Right lobe of liver (tissue), 6 donors: ENCODE data around the gene SPATA9. TPM values are rescaled to one million over a fixed set of nuclear protein-coding genes. Genes with fewer than 3 reads are reported as not detected.
A peak's percentile ranks its signal among the peaks of the same experiment; 100 is the strongest.

ENCODE experiments used
- ATAC-seq, 4 donors: fragments of 200-7000 bp; cut with Tn5 transposase; one replicate each; pipeline ENCODE4 v1.9.1; 2020; ENCODE audit warnings: mild to moderate bottlenecking in 4 of 4, moderate library complexity in 4 of 4
- DNase-seq, 3 donors: peaks; one replicate each; pipeline ENCODE4 v3.0.0-alpha.2; 2020
- H3K27ac ChIP-seq, 3 donors: fragments of 200-600 bp; one replicate each; pipeline ENCODE4 v1.8.0; 2022
- H3K27me3 ChIP-seq, 2 donors: fragments of 200-600 bp; one replicate each; pipeline ENCODE4 v1.8.0; 2022
- H3K36me3 ChIP-seq, 4 donors: fragments of 200-600 bp; sonication (generic) in 1 of 4; one replicate each; pipeline versions ENCODE4 v1.5.1 to v1.8.0; 2017 to 2022; ENCODE audit warnings: control low read depth in 1 of 4
- H3K4me1 ChIP-seq, 4 donors: fragments of 200-600 bp; sonication (generic) in 1 of 4; one replicate each; pipeline versions ENCODE4 v1.5.1 to v1.8.0; 2017 to 2022; ENCODE audit warnings: control low read depth in 1 of 4
- H3K4me3 ChIP-seq, 3 donors: fragments of 200-600 bp; one replicate each; pipeline ENCODE4 v1.8.0; 2022
- H3K9me3 ChIP-seq, 4 donors: fragments of 200-600 bp; sonication (generic) in 1 of 4; one replicate each; pipeline versions ENCODE4 v1.5.1 to v1.8.0; 2017 to 2022; ENCODE audit warnings: control low read depth in 1 of 4
- CTCF ChIP-seq, 4 donors: fragments of 200-600 bp in 3 of 4; fragments of 450-650 bp in 1 of 4; IDR thresholded peaks; one replicate each; pipeline versions ENCODE4 v1.5.1 to v1.8.0; 2016 to 2022; ENCODE audit warnings: antibody characterized with exemption in 4 of 4, mild to moderate bottlenecking in 2 of 4
- POLR2A ChIP-seq: fragments of 450-650 bp; IDR thresholded peaks from one replicate; pipeline ENCODE4 v1.6.1; 2017; ENCODE audit warnings: antibody characterized with exemption, mild to moderate bottlenecking
- WGBS: methylation state at CpG from one replicate; pipeline ENCODE4 v1.1.6; 2018; ENCODE audit warnings: low coverage, low lambda C conversion rate; ENCODE audit not compliant: insufficient coverage; ENCODE audit errors: missing lambda C conversion rate; 5-methylcytosine and 5-hydroxymethylcytosine counted together
- intact Hi-C, 2 donors: fragments of 100-400 bp; cut with DNase I; formaldehyde crosslinking; loops; one replicate each; pipeline versions ENCODE4 v1.11.2 to v1.14.1; 2022
- long read RNA-seq: library from polyadenylated mRNA; unstranded; transcript quantifications from one replicate; pipeline ENCODE4 v2.0.0, GENCODE V29; 2019
- total RNA-seq, 6 experiments: library from RNA; depleted of rRNA in 2 of 6; stranded (reverse); fragments of >200 nt in 2 of 6; fragmentation: NEBNext Ultra II Directional in 3 of 6; extraction: Animal tissue kit (Norgen Biotek cat#: 25700) in 3 of 6; gene quantifications; one replicate each; pipeline versions ENCODE4 v1.1.0 to v1.2.4, GENCODE V29; 2016 to 2023
- donor health status: DM: no; HTN: yes; CAD: no.
- donor health status: DM: no; HTN: no; CAD: no.
- donor health status: DM: no; HTN: no; CAD: no.
- donor health status: DM: no; HTN: yes; CAD: no.
- donor health status: DM: no; HTN: yes; CAD: no.

Gene SPATA9
- total RNA-seq: under 1 TPM in 4 of 6 experiments, not detected in 2; 0.35 to 0.55 (median 0.38) TPM
- long read RNA-seq: 0 reads

GRCh38 chr5:95682891-95683290 is at the start of gene SPATA9:
Gene SPATA9, minus strand, starts transcription at chr5:95682991. Its CDS starts 137 bp downstream, at chr5:95682854.
- Histone ChIP-seq H3K27ac (no peak within 1 kb of the TSS), H3K4me3 (no peak within 1 kb of the TSS), H3K36me3 (no peaks in the 10 kb centered on the region), H3K9me3 (no peaks in the 10 kb centered on the region), H3K4me1 (no peaks in the 10 kb centered on the region), H3K27me3 (no peaks in the 10 kb centered on the region)
- intact Hi-C loops: no loop called here
- DNase-seq: no peak
- 86% methylated on average over 1 of the region's 1 CpG for WGBS
- ATAC-seq: no peak
- TF ChIP-seq CTCF (IDR thresholded peaks at IDR 0.05) (no peak), POLR2A (no peak)

GRCh38 chr5:95731571-95732554 is 49.1 kb upstream of the SPATA9 start:
- DNase-seq: peak; percentile 60 to 77 (median 68)
- Histone ChIP-seq H3K9me3 (no peaks in the 10 kb centered on the region), H3K27ac (peak overlapping the region; percentile 91 to 96 (median 93)), H3K4me3 (peak overlapping the region; percentile 61 to 73 (median 73)), H3K36me3 (no peaks in the 10 kb centered on the region), H3K27me3 (no peaks in the 10 kb centered on the region), H3K4me1 (peaks cover 0 to 40% (median 18%) of the 10 kb centered on the region in 4 donors)
- intact Hi-C loops: no loop called here
- ATAC-seq: peak; percentile 36 to 65 (median 48)
- 3% methylated on average over 25 of the region's 64 CpGs for WGBS
- TF ChIP-seq CTCF (IDR thresholded peaks at IDR 0.05): no peak
- no peak for TF ChIP-seq POLR2A

- H3K27ac ChIP-seq: peak within 1 kb of the TSS; percentile 91 to 96 (median 93)
- no peaks in the 10 kb centered on the region for H3K9me3 ChIP-seq
- peaks cover 0 to 31% (median 13%) of the 10 kb centered on the region in 4 donors for H3K4me1 ChIP-seq
- ATAC-seq (peak; percentile 58 to 79 (median 72)), DNase-seq (peak; percentile 86 to 93 (median 90))
- 1% methylated on average over 19 of the region's 78 CpGs for WGBS
- no peak for TF ChIP-seq CTCF (IDR thresholded peaks at IDR 0.05)
- TF ChIP-seq POLR2A: peak; percentile 79
- H3K36me3 ChIP-seq: no peaks in the 10 kb centered on the region
- intact Hi-C loops: no loop called here
- no peaks in the 10 kb centered on the region for H3K27me3 ChIP-seq
- peak within 1 kb of the TSS; percentile 61 to 73 (median 73) for H3K4me3 ChIP-seq
Measured at GRCh38 chr5:95730730-95731570, 48.2 kb upstream of the SPATA9 start, which contains the start of gene RHOBTB3. Gene RHOBTB3, plus strand, starts transcription at chr5:95731336. Its CDS starts 347 bp downstream, at chr5:95731683.

GRCh38 chr5:95730011-95730700 is 47.4 kb upstream of the SPATA9 start:
- ATAC-seq (no peak), DNase-seq (no peak)
- no peaks in the 10 kb centered on the region for H3K27me3 ChIP-seq
- H3K36me3 ChIP-seq: no peaks in the 10 kb centered on the region
- H3K4me1 ChIP-seq: peaks cover 0 to 23% (median 11%) of the 10 kb centered on the region in 4 donors
- H3K27ac ChIP-seq: peak overlapping the region; percentile 91 to 96 (median 93)
- H3K4me3 ChIP-seq: peak overlapping the region; percentile 61 to 73 (median 73)
- no peak for TF ChIP-seq POLR2A
- TF ChIP-seq CTCF (IDR thresholded peaks at IDR 0.05): no peak
- no peaks in the 10 kb centered on the region for H3K9me3 ChIP-seq
- 41% methylated on average over 11 of the region's 11 CpGs for WGBS
- intact Hi-C loops: no loop called here
